NCI-H2029 treated with DMSO at 0.1 percent for 48 hours (cell line): Measurements from ENCODE around the gene GDPD1.

ENCODE experiments used
- DNase-seq: peaks from one replicate; lab custom pipeline; 2025; lab: John Stamatoyannopoulos, UW

Gene GDPD1

GRCh38 chr17:59315866-59316265, 95.6 kb downstream of the GDPD1 start:
- no peak for DNase-seq
